IMR-90 (cell line): Measurements from ENCODE around the gene SYT5. TPM values are rescaled to one million over a fixed set of nuclear protein-coding genes. Genes with fewer than 3 reads are reported as not detected.
A peak's percentile ranks its signal among the peaks of the same experiment; 100 is the strongest.

ENCODE experiments used
- ATAC-seq: fragments of 200-7000 bp; cut with Tn5 transposase; 2 replicates; pipeline ENCODE4 v1.9.1; 2020; ENCODE audit warnings: low read depth, mild to moderate bottlenecking, moderate library complexity
- BruUV-seq: library from RNA; stranded (reverse); fragments of 400-500 nt; replicated peaks from 2 replicates; lab custom pipeline; 2021; lab: Mats Ljungman, UMichigan
- CTCF ChIA-PET: fragments of 300-600 bp; formaldehyde crosslinking; extraction: SDS; loops from one replicate; lab custom pipeline; 2021; ENCODE audit warnings: antibody characterized with exemption; lab: Yijun Ruan, JAX
- POLR2A ChIA-PET: fragments of 300-600 bp; sonication (Branson Sonifier 250); formaldehyde crosslinking; loops from one replicate; lab custom pipeline; 2022; ENCODE audit warnings: antibody characterized with exemption; ENCODE audit not compliant: unreplicated experiment; lab: Charles Lee
- DNase-seq: peaks from one replicate; pipeline ENCODE4 v3.0.0; 2013
- H2AFZ ChIP-seq: replicated peaks from 2 replicates; pipeline ENCODE3; 2013; ENCODE audit warnings: low read length, mild to moderate bottlenecking; ENCODE audit not compliant: poor library complexity
- H2AK5ac ChIP-seq: 2 replicates; pipeline ENCODE4 v1.6.1; 2013; ENCODE audit warnings: low read depth, low read length, inconsistent platforms
- H2AK9ac ChIP-seq: replicated peaks from 2 replicates; pipeline ENCODE3; 2013; ENCODE audit warnings: mild to moderate bottlenecking, low read depth, low read length, moderate library complexity; ENCODE audit not compliant: poor library complexity
- H2BK120ac ChIP-seq: 2 replicates; pipeline ENCODE4 v1.6.1; 2013; ENCODE audit warnings: low read depth, low read length, inconsistent platforms
- H2BK15ac ChIP-seq: 3 replicates; pipeline ENCODE4 v1.6.1; 2013; ENCODE audit warnings: low read depth, low read length, inconsistent platforms
- H2BK20ac ChIP-seq: 2 replicates; pipeline ENCODE4 v1.6.1; 2013; ENCODE audit warnings: low read depth, mild to moderate bottlenecking, inconsistent platforms, low read length, moderate library complexity
- H2BK5ac ChIP-seq: 2 replicates; pipeline ENCODE4 v1.6.1; 2013; ENCODE audit warnings: mild to moderate bottlenecking, low read depth, low read length, inconsistent platforms; ENCODE audit not compliant: poor library complexity, severe bottlenecking
- H3K14ac ChIP-seq: replicated peaks from 2 replicates; pipeline ENCODE4 v1.6.1; 2013; ENCODE audit warnings: low read depth, low read length, inconsistent platforms
- H3K18ac ChIP-seq: 2 replicates; pipeline ENCODE4 v1.6.1; 2013; ENCODE audit warnings: low read depth, low read length, control low read depth
- H3K23ac ChIP-seq: 2 replicates; pipeline ENCODE4 v1.6.1; 2013; ENCODE audit warnings: low read depth, low read length, inconsistent platforms
- H3K27ac ChIP-seq: 2 replicates; pipeline ENCODE4 v1.5.1; 2013; ENCODE audit warnings: mild to moderate bottlenecking, control low read depth, low read length; ENCODE audit not compliant: insufficient read depth
- H3K27me3 ChIP-seq: 2 replicates; pipeline ENCODE4 v1.6.1; 2013; ENCODE audit warnings: low read length; ENCODE audit not compliant: control insufficient read depth, insufficient read depth
- H3K36me3 ChIP-seq: 2 replicates; pipeline ENCODE4 v1.6.1; 2013; ENCODE audit warnings: low read length, mixed read lengths; ENCODE audit not compliant: control insufficient read depth, insufficient read depth
- H3K4ac ChIP-seq: 2 replicates; pipeline ENCODE4 v1.6.1; 2013; ENCODE audit warnings: low read depth, low read length, inconsistent platforms
- H3K4me1 ChIP-seq: 2 replicates; pipeline ENCODE4 v1.6.1; 2013; ENCODE audit warnings: low read length, mixed read lengths; ENCODE audit not compliant: control insufficient read depth, insufficient read depth
- H3K4me2 ChIP-seq: 2 replicates; pipeline ENCODE4 v1.6.1; 2013; ENCODE audit warnings: low read depth, mild to moderate bottlenecking, control low read depth, low read length, moderate library complexity
- H3K4me3 ChIP-seq: 2 replicates; pipeline ENCODE4 v1.5.1; 2013; ENCODE audit warnings: low read depth, mild to moderate bottlenecking, control low read depth, low read length, moderate library complexity; ENCODE audit not compliant: insufficient read depth
- H3K56ac ChIP-seq: 2 replicates; pipeline ENCODE4 v1.6.1; 2013; ENCODE audit warnings: low read length, inconsistent platforms; ENCODE audit not compliant: insufficient read depth; ENCODE audit errors: extremely low read depth
- H3K79me1 ChIP-seq, 2 experiments: 2 replicates each; pipeline ENCODE4 v1.6.1; 2013; ENCODE audit warnings: low read length in 2 of 2, inconsistent platforms in 1 of 2, low read depth in 1 of 2
- H3K9ac ChIP-seq: 2 replicates; pipeline ENCODE4 v1.6.1; 2013; ENCODE audit warnings: low read depth, low read length, control low read depth
- H3K9me1 ChIP-seq: 2 replicates; pipeline ENCODE4 v1.6.1; 2013; ENCODE audit warnings: low read length, inconsistent platforms; ENCODE audit not compliant: insufficient read depth
- H3K9me3 ChIP-seq: 2 replicates; pipeline ENCODE4 v1.6.1; 2013; ENCODE audit warnings: low read length; ENCODE audit not compliant: control insufficient read depth, insufficient read depth
- H4K20me1 ChIP-seq: 2 replicates; pipeline ENCODE4 v1.6.1; 2013; ENCODE audit warnings: low read length, inconsistent platforms; ENCODE audit not compliant: insufficient read depth
- H4K5ac ChIP-seq: 2 replicates; pipeline ENCODE4 v1.6.1; 2013; ENCODE audit warnings: mild to moderate bottlenecking, low read depth, low read length, control low read depth
- H4K8ac ChIP-seq, 2 experiments: 2 replicates each; pipeline ENCODE4 v1.6.1; 2013; ENCODE audit warnings: low read depth in 2 of 2, low read length in 2 of 2, control low read depth in 1 of 2, inconsistent platforms in 1 of 2
- H4K91ac ChIP-seq: 2 replicates; pipeline ENCODE4 v1.6.1; 2013; ENCODE audit warnings: low read depth, low read length, inconsistent platforms; ENCODE audit not compliant: insufficient read depth
- MAZ ChIP-seq: IDR thresholded peaks from 2 replicates; pipeline ENCODE4 v1.6.1; 2012; ENCODE audit warnings: low read depth, mild to moderate bottlenecking, low read length, improper control_type of control experiment, moderate library complexity, borderline replicate concordance
- RAD21 ChIP-seq: IDR thresholded peaks from 2 replicates; pipeline ENCODE4 v1.6.1; 2012; ENCODE audit warnings: low read length, improper control_type of control experiment
- WGBS, 2 experiments: methylation state at CpG; one replicate each; pipeline versions ENCODE4 v1.1.5 to v1.1.7; 2013; ENCODE audit warnings: missing lambda C conversion rate in 2 of 2; ENCODE audit not compliant: insufficient read length in 1 of 2; ENCODE audit errors: extremely low coverage in 2 of 2; 5-methylcytosine and 5-hydroxymethylcytosine counted together
- dilution Hi-C: fragments of 300-500 bp; cut with HindIII; formaldehyde crosslinking; loops from one replicate; pipeline ENCODE4 v1.14.3; 2018; ENCODE audit warnings: low sequenced_read_pairs; ENCODE audit not compliant: unreplicated experiment
- in situ Hi-C: fragments of 300-500 bp; cut with MboI; formaldehyde crosslinking; loops from 3 replicates; pipeline ENCODE4 v1.14.3; 2019; ENCODE audit warnings: low sequenced_read_pairs, inconsistent platforms, mixed read lengths
- intact Hi-C: fragments of 100-400 bp; cut with micrococcal nuclease; formaldehyde crosslinking; loops from 2 replicates; pipeline ENCODE4 v1.10.0; 2022
- polyA plus RNA-seq, 3 experiments: library from polyadenylated mRNA; depleted of rRNA; stranded (reverse); fragments of >200 nt; gene quantifications; 2 replicates each; pipeline ENCODE4 v1.2.3, GENCODE V29; 2012; ENCODE audit warnings: low replicate concordance in 1 of 3
- total RNA-seq: library from RNA; depleted of rRNA; stranded (reverse); fragments of >200 nt; gene quantifications from 2 replicates; pipeline ENCODE4 v1.2.3, GENCODE V29; 2012
- TF ChIP-seq, protein P1 (sequence below): conservative IDR thresholded peaks from 2 replicates; pipeline ENCODE4 v1.5.1; 2012; ENCODE audit warnings: mild to moderate bottlenecking, low read depth, low read length, improper control_type of control experiment

Gene SYT5
- total and polyA plus RNA-seq, 2 of the 4 experiments (the other 2 are of a cell fraction) = under 0.01 to 0.15 TPM

DNA sequence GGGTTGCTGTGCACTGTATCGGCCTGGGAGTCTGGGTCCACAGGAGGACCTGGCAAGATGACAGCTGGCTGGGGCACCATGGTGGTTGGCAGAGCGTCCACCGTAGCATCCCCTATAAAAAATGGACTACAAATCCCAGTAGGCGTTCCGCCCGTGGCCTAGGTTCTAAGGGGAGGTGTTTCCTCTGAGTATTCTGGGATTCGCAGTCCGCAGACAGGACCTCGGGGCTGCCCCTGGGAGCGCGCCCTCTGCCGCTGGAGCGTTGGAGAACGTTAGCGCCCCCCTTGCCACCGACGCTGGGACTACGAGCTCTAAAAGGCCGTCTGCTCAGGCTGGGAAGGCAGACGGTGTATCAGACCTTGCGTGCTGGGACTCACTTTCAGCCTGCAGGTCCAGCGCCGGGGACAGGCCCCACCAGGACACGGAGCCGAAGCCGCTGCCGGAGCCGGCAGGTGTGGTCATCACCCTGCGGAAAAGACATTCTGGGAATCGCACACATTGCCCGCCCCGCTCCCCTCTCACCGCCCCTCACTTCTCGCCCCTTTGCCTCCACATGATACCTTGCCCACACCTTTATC, 14.0 kb downstream of the SYT5 start:
- Histone ChIP-seq H4K5ac (no peak overlapping the region), H2BK120ac (no peak overlapping the region), H2BK15ac (no peak overlapping the region), H4K20me1 (no peaks in the 10 kb centered on the region), H3K9me3 (no peaks in the 10 kb centered on the region), H2AK5ac (no peak overlapping the region), H3K14ac (no peak overlapping the region), H3K4me3 (peak overlapping the region; percentile 45), H2BK20ac (no peak overlapping the region), H3K4me2 (peak overlapping the region; percentile 78), H3K27me3 (peaks cover 24% of the 10 kb centered on the region), H3K9me1 (peaks cover 2% of the 10 kb centered on the region; the same call in 1 of the 2 replicates), H4K91ac (no peak overlapping the region), H4K8ac (no peak overlapping the region), H3K56ac (no peak overlapping the region), H3K27ac (no peak overlapping the region), H2BK5ac (no peak overlapping the region), H3K4me1 (no peaks in the 10 kb centered on the region), H3K36me3 (no peaks in the 10 kb centered on the region), H3K23ac (no peak overlapping the region), H2AK9ac (peak overlapping the region; percentile 15), H2AFZ (peak overlapping the region; percentile 95), H3K9ac (no peak overlapping the region), H3K18ac (no peak overlapping the region), H3K79me1 (no peaks in the 10 kb centered on the region), H3K4ac (no peak overlapping the region)
- ATAC-seq = peak; percentile 57
- dilution Hi-C loops (no loop called here), intact Hi-C loops (no loop called here), in situ Hi-C loops (no loop called here)
- DNase-seq = peak; percentile 56
- POLR2A ChIA-PET = no interaction called here
- BruUV-seq = no TSS peak
- TF ChIP-seq MAZ (no peak), RAD21 (peak; percentile 17; the same call in 1 of the 2 replicates)
- TF ChIP-seq, protein P1, sequence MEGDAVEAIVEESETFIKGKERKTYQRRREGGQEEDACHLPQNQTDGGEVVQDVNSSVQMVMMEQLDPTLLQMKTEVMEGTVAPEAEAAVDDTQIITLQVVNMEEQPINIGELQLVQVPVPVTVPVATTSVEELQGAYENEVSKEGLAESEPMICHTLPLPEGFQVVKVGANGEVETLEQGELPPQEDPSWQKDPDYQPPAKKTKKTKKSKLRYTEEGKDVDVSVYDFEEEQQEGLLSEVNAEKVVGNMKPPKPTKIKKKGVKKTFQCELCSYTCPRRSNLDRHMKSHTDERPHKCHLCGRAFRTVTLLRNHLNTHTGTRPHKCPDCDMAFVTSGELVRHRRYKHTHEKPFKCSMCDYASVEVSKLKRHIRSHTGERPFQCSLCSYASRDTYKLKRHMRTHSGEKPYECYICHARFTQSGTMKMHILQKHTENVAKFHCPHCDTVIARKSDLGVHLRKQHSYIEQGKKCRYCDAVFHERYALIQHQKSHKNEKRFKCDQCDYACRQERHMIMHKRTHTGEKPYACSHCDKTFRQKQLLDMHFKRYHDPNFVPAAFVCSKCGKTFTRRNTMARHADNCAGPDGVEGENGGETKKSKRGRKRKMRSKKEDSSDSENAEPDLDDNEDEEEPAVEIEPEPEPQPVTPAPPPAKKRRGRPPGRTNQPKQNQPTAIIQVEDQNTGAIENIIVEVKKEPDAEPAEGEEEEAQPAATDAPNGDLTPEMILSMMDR = peak; percentile 54
- CTCF ChIA-PET = interaction anchor here (0.5 kb wide), 1 partner anchor 110 kb away, joined by 3 read pairs; no protein-coding TSS in a partner anchor
- WGBS, 2 experiments = 8% methylated on average over 23 of the region's 34 CpGs; no CpG with 5 or more reads in 1 of the 2 experiments
